Upper lobe of left lung (tissue), 4 donors: ENCODE results near the gene PDE9A.

Experiments used
- CTCF ChIP-seq, 6 experiments: fragments of 450-650 bp in 4 of 6; fragments of 200-600 bp in 2 of 6; sonication (generic) in 2 of 6; IDR thresholded peaks; one replicate each; pipeline ENCODE4 v1.5.1; 2016 to 2019; ENCODE audit warnings: antibody characterized with exemption in 6 of 6
- POLR2A ChIP-seq, 4 donors: fragments of 450-650 bp; IDR thresholded peaks; one replicate each; pipeline ENCODE4 v1.5.1; 2016 to 2017; ENCODE audit warnings: antibody characterized with exemption in 4 of 4, mild to moderate bottlenecking in 2 of 4

DNA sequence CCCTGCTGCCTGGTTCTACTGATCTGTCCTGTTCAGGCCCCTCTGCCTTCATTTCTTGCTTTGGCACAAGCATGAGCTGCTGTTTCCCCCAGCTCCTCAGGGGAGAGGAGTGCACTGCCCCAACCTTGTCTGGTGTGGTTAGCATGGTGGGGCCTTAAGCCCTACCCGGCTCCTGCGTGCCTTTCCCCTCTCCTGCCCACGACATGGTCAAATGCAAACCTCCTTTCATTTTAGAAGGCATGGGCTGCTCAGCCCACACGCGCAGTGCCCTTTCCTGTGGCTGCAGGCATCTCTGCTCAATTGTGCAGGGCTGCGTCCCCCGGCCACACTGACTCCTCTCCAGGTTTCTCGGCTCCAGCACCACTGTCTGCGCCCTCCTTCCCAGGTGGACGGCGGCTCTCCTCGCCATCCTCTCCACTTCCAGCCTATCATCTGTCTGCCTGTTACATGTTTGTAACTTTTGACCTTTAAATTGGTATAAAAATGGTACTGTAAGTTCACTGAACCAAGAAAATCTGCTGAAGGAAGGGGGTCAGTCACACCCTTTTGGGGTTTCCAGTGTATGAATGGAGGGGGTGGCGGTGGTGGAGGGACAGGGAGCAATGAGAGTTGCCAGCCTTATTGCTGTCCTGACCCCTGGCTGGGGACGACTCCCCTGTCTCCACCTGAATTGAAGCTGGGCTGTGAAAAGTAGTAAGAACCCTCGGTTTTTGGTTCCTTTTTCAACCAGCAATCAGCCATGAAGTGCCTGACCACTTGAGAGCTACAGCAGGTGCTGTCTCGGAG lies 5.1 kb downstream of the PDE9A start:
- TF ChIP-seq CTCF (IDR thresholded peaks at IDR 0.05) (no peak), POLR2A (IDR thresholded peaks at IDR 0.05) (no peak)
